OCI-LY1 (cell line): ENCODE measurements around the gene MAGED2.
"Not testable (repeated sequence)": the region's sequence is repeated elsewhere in the genome, so short reads cannot be mapped to it uniquely, and the experiment has no call there.

Experiments used
- CTCF ChIP-seq: fragments of 200-600 bp; sonication (generic), shearing (Covaris generic); IDR thresholded peaks from 2 replicates; pipeline ENCODE4 v1.5.1; 2017; ENCODE audit warnings: mild to moderate bottlenecking, antibody characterized with exemption, low read length, moderate library complexity, mixed read lengths
- EZH2 ChIP-seq: fragments of 200-600 bp; sonication (generic), shearing (Covaris generic); IDR thresholded peaks from 2 replicates; pipeline ENCODE4 v1.8.0; 2017; ENCODE audit warnings: borderline replicate concordance, mixed run types, mild to moderate bottlenecking, antibody characterized with exemption, low read length, moderate library complexity, mixed read lengths

GRCh38 chrX:54841184-54841874, 33.8 kb downstream of the MAGED2 start:
- TF ChIP-seq CTCF, EZH2: not testable (repeated sequence)
